ENCODE results near the gene CNMD.

Gene CNMD

DNA sequence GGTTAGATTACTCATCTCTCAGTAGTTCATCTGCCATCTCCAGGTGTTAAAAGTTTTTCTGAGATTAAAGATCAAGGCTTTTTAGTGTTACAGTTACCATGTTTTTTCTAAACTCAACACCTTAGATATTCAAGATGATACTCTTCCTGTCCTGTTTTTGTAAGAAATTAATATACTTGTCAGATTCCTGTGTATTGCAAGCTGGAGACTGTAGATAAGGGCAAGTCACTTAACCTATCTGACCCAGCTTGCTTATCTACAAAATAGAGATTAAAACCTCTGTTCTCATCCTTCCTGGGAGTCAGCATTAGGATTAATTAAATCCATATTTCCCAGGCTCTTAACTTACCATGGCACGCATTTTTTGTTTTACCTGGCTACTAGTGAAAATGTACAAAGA lies 61.8 kb downstream of the CNMD start:
- no peak for DNase-seq

DNA sequence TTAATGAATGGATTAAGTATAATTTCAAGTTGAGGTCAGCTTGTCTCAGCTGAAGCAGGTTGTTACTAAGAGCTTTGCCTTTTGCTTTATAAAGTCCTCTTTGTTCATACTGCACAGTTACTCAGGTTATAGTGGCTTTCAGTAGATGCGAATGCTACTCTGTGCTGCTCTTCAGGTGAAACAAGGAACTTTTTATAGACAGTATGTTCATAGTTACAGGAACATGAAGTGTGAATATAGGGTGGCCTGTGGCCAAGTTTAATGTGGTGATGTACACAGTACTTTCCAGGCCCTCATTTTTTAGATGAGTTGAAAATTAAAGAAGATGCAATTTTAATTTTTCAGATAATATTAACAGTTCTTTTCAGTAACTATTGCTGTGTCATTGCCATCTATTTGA lies 66.2 kb downstream of the CNMD start:
- DNase-seq: no peak

DNA sequence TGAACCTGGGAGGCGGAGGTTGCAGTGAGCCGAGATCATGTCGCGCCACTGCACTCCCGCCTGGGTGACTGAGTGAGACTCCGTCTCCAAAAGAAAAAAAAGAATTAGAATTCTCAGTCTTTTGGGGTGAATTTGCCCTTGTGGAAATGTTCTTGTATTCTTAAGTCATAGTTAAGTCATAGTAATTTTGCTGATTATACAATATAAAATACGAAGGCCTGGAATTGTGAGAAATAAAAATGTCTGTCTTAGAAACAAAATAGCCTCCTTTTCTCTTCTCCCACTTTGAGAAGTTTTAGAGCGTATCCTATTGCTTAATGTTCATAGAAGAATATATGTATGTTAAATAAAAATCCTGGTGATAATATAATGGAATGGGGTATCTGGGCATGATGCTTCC lies 68.9 kb downstream of the CNMD start:
- no peak for DNase-seq

DNA sequence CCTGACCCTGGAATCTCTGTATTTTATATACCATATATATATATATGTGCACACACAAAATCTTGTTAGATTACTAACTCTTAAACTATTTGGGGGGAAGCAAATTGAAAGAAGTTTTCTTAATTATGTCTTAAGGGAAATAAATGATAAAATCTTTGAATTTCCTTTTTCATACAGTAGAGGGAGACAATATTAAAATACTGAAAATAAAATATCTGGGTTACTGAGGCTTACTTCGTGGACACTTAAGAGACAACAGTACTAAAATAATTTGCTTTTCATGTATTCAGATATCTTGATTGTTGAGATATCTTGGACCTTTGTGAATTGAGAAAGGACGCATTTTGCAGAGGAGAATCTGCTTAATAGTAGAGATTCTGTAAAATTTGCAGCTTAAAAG lies 69.9 kb downstream of the CNMD start:
- no peak for DNase-seq

DNA sequence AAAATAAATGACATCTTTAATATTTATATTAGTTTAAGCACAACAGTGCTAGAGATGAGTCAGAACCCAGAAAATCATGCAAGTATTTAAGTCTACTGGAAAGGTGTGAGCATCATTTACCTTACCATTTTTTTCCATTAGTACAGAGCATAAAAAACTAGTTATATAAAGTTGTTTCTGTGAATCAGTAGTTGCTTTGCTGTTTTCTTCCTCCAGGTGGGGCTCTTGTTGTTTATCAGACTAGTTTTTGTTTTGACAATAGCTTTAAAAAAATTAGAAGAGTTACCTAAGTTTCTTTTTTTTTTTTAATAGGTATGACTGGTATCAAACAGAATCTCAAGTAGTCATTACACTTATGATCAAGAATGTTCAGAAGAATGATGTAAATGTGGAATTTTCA lies 74.3 kb downstream of the CNMD start:
- DNase-seq: no peak

DNA sequence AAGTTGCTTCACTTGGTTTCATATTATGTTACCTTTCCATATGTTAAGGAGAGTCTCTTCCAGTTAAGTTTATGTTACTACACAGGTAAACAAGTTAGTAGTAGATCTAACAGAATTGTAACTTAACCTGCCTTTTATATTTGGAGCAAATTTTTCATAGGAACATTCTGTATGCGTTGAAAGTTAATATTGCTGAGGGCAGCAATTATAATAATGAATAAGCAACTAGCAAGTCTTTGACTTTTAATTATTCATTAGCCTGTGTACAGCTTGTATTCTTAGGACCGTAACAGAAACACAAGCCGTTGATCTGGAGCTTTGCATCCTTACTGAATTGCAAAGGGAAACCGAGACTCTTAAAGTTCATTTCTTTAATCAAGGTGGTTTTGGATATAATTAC lies 75.3 kb downstream of the CNMD start:
- no peak for DNase-seq

DNA sequence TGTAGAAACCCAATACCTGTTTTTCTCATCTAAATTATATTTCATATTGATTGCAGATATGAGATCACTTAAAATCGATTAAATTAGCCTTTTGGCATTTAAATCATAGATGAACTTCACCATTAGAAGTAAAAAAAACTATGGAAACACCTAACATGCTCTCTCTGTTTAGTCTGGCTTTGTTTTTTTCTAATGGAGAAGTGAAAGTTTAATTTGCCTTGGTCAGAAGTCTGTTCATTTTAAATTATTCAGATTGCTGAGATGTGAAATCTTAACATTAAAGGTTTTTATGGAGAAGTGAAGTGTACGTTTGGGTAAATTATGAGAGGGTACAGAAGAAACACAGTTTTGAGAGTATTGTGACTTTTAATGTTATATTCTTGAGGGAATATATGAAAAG lies 80.3 kb downstream of the CNMD start:
- DNase-seq: no peak
